AML-193 (cell line): ENCODE data around the gene SCN4A.
"Not testable (repeated sequence)": the region's sequence is repeated elsewhere in the genome, so short reads cannot be mapped to it uniquely, and the experiment has no call there.

Experiments used
- DNase-seq, 2 experiments: peaks; one replicate each; lab custom pipeline; 2025; lab: John Stamatoyannopoulos, UW

SCN4A gene

GRCh38 chr17:63916566-63917185 is 56.0 kb downstream of the SCN4A start:
- DNase-seq: no peak

- not testable (repeated sequence) for DNase-seq
These were observed 57.0 kb downstream of the SCN4A start for GRCh38 chr17:63915753-63916152.

- DNase-seq: no peak
These were observed 58.2 kb downstream of the SCN4A start for GRCh38 chr17:63914471-63914870.

- no peak for DNase-seq
These were observed 61.0 kb downstream of the SCN4A start for GRCh38 chr17:63911657-63912100.

GRCh38 chr17:63911041-63911635 is 61.6 kb downstream of the SCN4A start, which contains the start of gene CSHL1:
Gene CSHL1 (minus strand): TSS chr17:63911258. CDS start chr17:63911196, 62 bp downstream.
- DNase-seq: no peak

GRCh38 chr17:63910096-63910495 is 62.6 kb downstream of the SCN4A start:
- DNase-seq: no peak

- DNase-seq: not testable (repeated sequence)
These were observed 63.1 kb downstream of the SCN4A start for GRCh38 chr17:63909586-63909985.

GRCh38 chr17:63907161-63907778 is 65.4 kb downstream of the SCN4A start:
- DNase-seq: peak; percentile 49 to 58

GRCh38 chr17:63904796-63905195 is 67.9 kb downstream of the SCN4A start:
- not testable (repeated sequence) for DNase-seq

GRCh38 chr17:63903787-63904201 is 68.9 kb downstream of the SCN4A start:
- DNase-seq: peak; percentile 49 to 55

GRCh38 chr17:63901971-63902370 is 70.7 kb downstream of the SCN4A start:
- not testable (repeated sequence) for DNase-seq

- not testable (repeated sequence) for DNase-seq
These were observed 73.6 kb downstream of the SCN4A start for GRCh38 chr17:63898899-63899798.

- not testable (repeated sequence) for DNase-seq
These were observed 76.0 kb downstream of the SCN4A start, which contains the start of gene CSH1 for GRCh38 chr17:63896524-63897354. Gene CSH1 (minus strand): TSS chr17:63896574. CDS start chr17:63896511, 63 bp downstream.

GRCh38 chr17:63894821-63895220 is 77.9 kb downstream of the SCN4A start:
- not testable (repeated sequence) for DNase-seq

GRCh38 chr17:63894021-63894420 is 78.7 kb downstream of the SCN4A start:
- DNase-seq: not testable (repeated sequence)

GRCh38 chr17:63892316-63893037 is 80.2 kb downstream of the SCN4A start:
- not testable (repeated sequence) for DNase-seq

- DNase-seq: peak; percentile 53 to 67
These were observed 83.5 kb downstream of the SCN4A start for GRCh38 chr17:63889026-63889848.
